K562 (cell line): ENCODE results near the gene CPA4. TPM values are rescaled to one million over a fixed set of nuclear protein-coding genes. Genes with fewer than 3 reads are reported as not detected.
A peak's percentile ranks its signal among the peaks of the same experiment; 100 is the strongest.

Experiments
- ATAC-seq: fragments of 200-7000 bp; cut with Tn5 transposase; 3 replicates; pipeline ENCODE4 v1.9.1; 2020; ENCODE audit warnings: moderate library complexity
- BruUV-seq: library from RNA; stranded (reverse); fragments of 400-500 nt; replicated peaks from 2 replicates; lab custom pipeline; 2021; lab: Mats Ljungman, UMichigan
- CTCF ChIA-PET: fragments of 300-600 bp; formaldehyde crosslinking; extraction: SDS; loops from one replicate; lab custom pipeline; 2021; ENCODE audit warnings: low intra/inter-chr PET ratio; lab: Yijun Ruan, JAX
- POLR2A ChIA-PET: fragments of 300-600, 350-650 bp; sonication (Branson Sonifier 250); formaldehyde crosslinking; extraction: SDS; loops from one replicate; lab custom pipeline; 2021; ENCODE audit warnings: antibody characterized with exemption, inconsistent platforms; lab: Yijun Ruan, JAX
- DNase-seq, 4 experiments: peaks; one replicate each; pipeline versions ENCODE4 v3.0.0 to v3.0.0-alpha.2; 2011 to 2018; ENCODE audit warnings: low spot score in 3 of 4, mixed read lengths in 3 of 4; ENCODE audit errors: extremely low read depth in 1 of 4
- FAIRE-seq: peaks from 2 replicates; lab custom pipeline; 2011; peaks lifted over from hg19 to GRCh38; lab: Jason Lieb, UNC
- H2AFZ ChIP-seq: 2 replicates; pipeline ENCODE4 v1.6.0; 2011; ENCODE audit warnings: low read depth, low read length, control low read depth, inconsistent platforms
- H3K27ac ChIP-seq: fragments of 200-600 bp; 3 replicates; pipeline ENCODE4 v1.8.0; 2011; ENCODE audit warnings: low read depth, mild to moderate bottlenecking, control low read depth, inconsistent platforms, low read length, moderate library complexity, mixed read lengths; ENCODE audit errors: extremely low read depth
- H3K27me3 ChIP-seq, 2 experiments: fragments of 300-600 bp in 1 of 2; 2 replicates in 1 of 2; 3 replicates in 1 of 2; pipeline versions ENCODE4 v1.6.0 to v1.8.0; 2011; ENCODE audit warnings: inconsistent platforms in 2 of 2, low read length in 2 of 2, mild to moderate bottlenecking in 1 of 2, mixed read lengths in 1 of 2, moderate library complexity in 1 of 2; ENCODE audit not compliant: control insufficient read depth in 2 of 2, insufficient read depth in 2 of 2
- H3K36me3 ChIP-seq: fragments of 300-600 bp; 3 replicates; pipeline ENCODE4 v1.8.0; 2011; ENCODE audit warnings: mild to moderate bottlenecking, low read length, inconsistent platforms; ENCODE audit not compliant: control insufficient read depth, insufficient read depth
- H3K4me1 ChIP-seq, 2 experiments: fragments of 200-600 bp in 1 of 2; replicated peaks in 1 of 2; 2 replicates in 1 of 2; 3 replicates in 1 of 2; pipeline versions ENCODE4 v1.5.1 to v1.8.0; 2011; ENCODE audit warnings: inconsistent platforms in 2 of 2, low read length in 2 of 2, mild to moderate bottlenecking in 1 of 2, mixed read lengths in 1 of 2, moderate library complexity in 1 of 2; ENCODE audit not compliant: control insufficient read depth in 2 of 2, insufficient read depth in 2 of 2
- H3K4me2 ChIP-seq: 2 replicates; pipeline ENCODE4 v1.6.1; 2011; ENCODE audit warnings: low read length, control low read depth, inconsistent platforms, mixed read lengths; ENCODE audit not compliant: insufficient read depth
- H3K4me3 ChIP-seq: fragments of 200-600 bp; sonication (generic), shearing (Covaris generic); 2 replicates; pipeline ENCODE4 v1.5.1; 2016; ENCODE audit warnings: control low read depth, inconsistent platforms
- H3K79me2 ChIP-seq: fragments of 200-600 bp; 3 replicates; pipeline ENCODE4 v1.8.0; 2011; ENCODE audit warnings: low read length, inconsistent platforms; ENCODE audit not compliant: control insufficient read depth, insufficient read depth
- H3K9ac ChIP-seq, 2 experiments: 2 replicates each; pipeline versions ENCODE4 v1.6.0 to v1.6.1; 2011; ENCODE audit warnings: low read depth in 2 of 2, low read length in 2 of 2, control low read depth in 1 of 2, inconsistent platforms in 1 of 2, mild to moderate bottlenecking in 1 of 2, mixed read lengths in 1 of 2; ENCODE audit not compliant: insufficient read depth in 1 of 2
- H3K9me1 ChIP-seq: one replicate; pipeline ENCODE4 v1.6.0; 2011; ENCODE audit warnings: inconsistent platforms, mild to moderate bottlenecking, low read length, moderate library complexity; ENCODE audit not compliant: control insufficient read depth, insufficient read depth
- H3K9me3 ChIP-seq: replicated peaks from 2 replicates; pipeline ENCODE4 v1.5.1; 2011; ENCODE audit warnings: low read depth, low read length, inconsistent platforms; ENCODE audit not compliant: control insufficient read depth, insufficient read depth
- H4K20me1 ChIP-seq: replicated peaks from 2 replicates; pipeline ENCODE4 v1.6.1; 2011; ENCODE audit warnings: low read length, inconsistent platforms, mixed read lengths; ENCODE audit not compliant: control insufficient read depth, insufficient read depth
- ASH1L ChIP-seq: fragments of 450-650 bp; IDR thresholded peaks from 2 replicates; pipeline ENCODE4 v1.6.1; 2018; ENCODE audit warnings: borderline replicate concordance, mild to moderate bottlenecking, low read depth; ENCODE audit not compliant: partially characterized antibody
- ATF3 ChIP-seq, 2 experiments: fragments of 450-650 bp in 1 of 2; sonication (generic) in 1 of 2; formaldehyde crosslinking in 1 of 2; IDR thresholded peaks in 1 of 2; conservative IDR thresholded peaks in 1 of 2; 2 replicates each; pipeline versions ENCODE4 v1.6.1 to v1.8.1; 2016 to 2023; ENCODE audit warnings: mild to moderate bottlenecking in 2 of 2, moderate library complexity in 2 of 2, inconsistent platforms in 1 of 2, missing genetic modification reagents in 1 of 2
- DMBX1 ChIP-seq: fragments of 250-450 bp; sonication (Bioruptor Pico); IDR thresholded peaks from 2 replicates; pipeline ENCODE4 v1.8.0; 2022; ENCODE audit warnings: inconsistent platforms, mild to moderate bottlenecking, moderate library complexity, borderline replicate concordance
- HNRNPL ChIP-seq: fragments of 200-400 bp; formaldehyde crosslinking; IDR thresholded peaks from 2 replicates; pipeline ENCODE4 v1.6.1; 2017; ENCODE audit warnings: low read depth, mild to moderate bottlenecking, low read length
- HOMEZ ChIP-seq: fragments of 250-450 bp; sonication (Bioruptor Pico); IDR thresholded peaks from 2 replicates; pipeline ENCODE4 v1.4.0; 2020; ENCODE audit warnings: mild to moderate bottlenecking, moderate library complexity
- LCOR ChIP-seq: sonication (generic); formaldehyde crosslinking; IDR thresholded peaks from 2 replicates; pipeline ENCODE4 v1.8.0; 2022; ENCODE audit warnings: mild to moderate bottlenecking, missing genetic modification reagents
- MXI1 ChIP-seq: IDR thresholded peaks from 2 replicates; pipeline ENCODE4 v1.6.1; 2011; ENCODE audit warnings: low read depth, mild to moderate bottlenecking, improper control_type of control experiment, low read length
- RFX1 ChIP-seq: fragments of 450-650 bp; IDR thresholded peaks from 2 replicates; pipeline ENCODE4 v1.6.1; 2016; ENCODE audit warnings: mild to moderate bottlenecking, moderate library complexity
- ZNF507 ChIP-seq: conservative IDR thresholded peaks from 2 replicates; pipeline ENCODE4 v1.6.1; 2017; ENCODE audit warnings: missing genetic modification characterization, missing compliant biosample characterization
- ZNF668 ChIP-seq: fragments of 250-450 bp; sonication (Bioruptor Pico); IDR thresholded peaks from 2 replicates; pipeline ENCODE4 v1.8.0; 2022; ENCODE audit warnings: mild to moderate bottlenecking, inconsistent platforms
- WGBS: fragments of 100-300 bp; shearing (Covaris generic); methylation state at CpG from one replicate; pipeline ENCODE4 v1.1.6; 2016; ENCODE audit warnings: low coverage, mixed read lengths; ENCODE audit not compliant: insufficient coverage; ENCODE audit errors: missing lambda C conversion rate; 5-methylcytosine and 5-hydroxymethylcytosine counted together
- in situ Hi-C: fragments of 300-500 bp; cut with MboI; formaldehyde crosslinking; loops from 4 replicates; pipeline ENCODE4 v1.15.0; 2018; ENCODE audit warnings: inconsistent platforms, mixed read lengths
- intact Hi-C: fragments of 100-400 bp; cut with micrococcal nuclease; formaldehyde crosslinking; loops from 2 replicates; pipeline ENCODE4 v1.14.2; 2022
- polyA plus RNA-seq, 8 experiments: library from polyadenylated mRNA; depleted of rRNA in 4 of 8; stranded (reverse) in 5 of 8; unstranded in 3 of 8; fragments of >200 nt; fragmentation: Nextera tagmentation in 2 of 8; fragmentation: Illumina TruSeq in 1 of 8; extraction: Ambion mirVana in 2 of 8; extraction: Trizol in 1 of 8; gene quantifications; 2 replicates each; pipeline versions ENCODE4 v1.2.1 to v1.2.3, GENCODE V29; 2011 to 2014; ENCODE audit warnings: inconsistent platforms in 1 of 8, missing spikeins in 1 of 8
- total RNA-seq, 7 experiments: library from RNA; depleted of rRNA in 6 of 7; stranded (reverse); fragments of >200 nt in 6 of 7; fragmentation: Illumina TruSeq in 2 of 7; extraction: Trizol in 2 of 7; gene quantifications; 2 replicates each; pipeline versions ENCODE4 v1.2.1 to v1.2.3, GENCODE V29; 2011 to 2021; ENCODE audit warnings: low replicate concordance in 1 of 7
- TF ChIP-seq, protein P1 (sequence below): fragments of 450-650 bp; IDR thresholded peaks from 2 replicates; pipeline ENCODE4 v1.6.1; 2017; ENCODE audit warnings: antibody characterized with exemption, mild to moderate bottlenecking
- TF ChIP-seq, protein P2 (sequence below): sonication (generic); formaldehyde crosslinking; IDR thresholded peaks from 2 replicates; pipeline ENCODE4 v1.8.0; 2022; ENCODE audit warnings: missing genetic modification reagents, mild to moderate bottlenecking, moderate library complexity, borderline replicate concordance

The CPA4 gene
- total and polyA plus RNA-seq, 9 of the 15 experiments (the other 6 are each of a cell fraction or from before 2014, with no cell fraction given), result not detected

DNA sequence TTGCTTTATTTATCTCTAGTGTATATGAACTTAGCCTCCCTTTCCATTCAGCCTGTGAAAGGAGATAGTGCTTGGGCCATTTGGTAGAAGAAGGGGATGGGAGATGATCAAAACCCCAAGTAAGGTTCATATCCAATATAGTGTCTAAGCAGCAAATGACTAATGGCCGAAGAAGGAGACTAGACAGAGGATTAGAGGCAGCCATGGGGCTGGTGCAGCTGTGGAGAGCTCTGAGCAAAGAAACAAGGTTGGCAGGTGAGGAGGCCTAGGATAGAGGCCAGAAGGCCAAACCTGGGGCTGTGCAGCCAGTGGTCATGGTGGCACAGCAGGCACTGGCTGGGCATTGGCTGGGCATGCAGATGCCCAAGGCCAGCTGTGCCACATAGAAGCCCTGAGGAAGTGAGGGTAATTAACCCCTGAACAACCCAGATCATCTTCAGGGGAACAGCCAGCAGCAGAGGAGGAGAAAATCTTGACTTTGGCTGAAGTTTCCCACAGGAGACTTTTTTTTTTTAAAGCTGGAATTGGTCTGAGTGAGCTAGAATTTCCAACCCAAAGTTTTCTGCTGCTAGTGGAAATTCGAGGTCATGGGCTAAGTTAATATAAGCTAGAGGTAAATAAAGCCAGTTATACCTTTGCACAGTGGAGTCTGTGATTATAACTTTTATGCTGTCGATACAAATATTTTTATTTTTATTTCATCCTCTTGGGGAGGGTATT lies 77.0 kb downstream of the CPA4 start:
- no peaks in the 10 kb centered on the region for H3K79me2 ChIP-seq
- DNase-seq, result no peak
- no peak overlapping the region for H3K4me3 ChIP-seq
- H3K27me3 ChIP-seq, result peaks cover 0 to 5% of the 10 kb centered on the region in 2 experiments; a peak in 2 of 5 replicates
- no peak for FAIRE-seq
- ChIA-PET POLR2A (interaction anchor here (0.6 to 1.5 kb wide), 2 partner anchors 9 to 221 kb away, joined by 3 read pairs; no protein-coding TSS in a partner anchor), CTCF (no interaction called here)
- H3K36me3 ChIP-seq, result no peaks in the 10 kb centered on the region
- H3K9ac ChIP-seq, result no peak overlapping the region
- H2AFZ ChIP-seq, result peak overlapping the region; percentile 29
- H3K9me3 ChIP-seq, result no peaks in the 10 kb centered on the region
- WGBS, result 18% methylated on average over 3 of the region's 3 CpGs
- H3K4me2 ChIP-seq, result no peak overlapping the region
- BruUV-seq, result no TSS peak
- no peaks in the 10 kb centered on the region for H4K20me1 ChIP-seq
- H3K4me1 ChIP-seq, result peaks cover 9 to 11% of the 10 kb centered on the region in 2 experiments
- TF ChIP-seq ASH1L (no peak), DMBX1 (CRISPR knock-in tag) (no peak), ZNF668 (no peak), HNRNPL (no peak), MXI1 (no peak), ATF3 (IDR thresholded peaks at IDR 0.05) (no peak), ATF3 (CRISPR knock-in tag; conservative IDR thresholded peaks at IDR 0.05) (no peak), ZNF507 (no peak), HOMEZ (CRISPR knock-in tag) (no peak), RFX1 (no peak), LCOR (CRISPR knock-in tag) (no peak)
- TF ChIP-seq, protein P1, sequence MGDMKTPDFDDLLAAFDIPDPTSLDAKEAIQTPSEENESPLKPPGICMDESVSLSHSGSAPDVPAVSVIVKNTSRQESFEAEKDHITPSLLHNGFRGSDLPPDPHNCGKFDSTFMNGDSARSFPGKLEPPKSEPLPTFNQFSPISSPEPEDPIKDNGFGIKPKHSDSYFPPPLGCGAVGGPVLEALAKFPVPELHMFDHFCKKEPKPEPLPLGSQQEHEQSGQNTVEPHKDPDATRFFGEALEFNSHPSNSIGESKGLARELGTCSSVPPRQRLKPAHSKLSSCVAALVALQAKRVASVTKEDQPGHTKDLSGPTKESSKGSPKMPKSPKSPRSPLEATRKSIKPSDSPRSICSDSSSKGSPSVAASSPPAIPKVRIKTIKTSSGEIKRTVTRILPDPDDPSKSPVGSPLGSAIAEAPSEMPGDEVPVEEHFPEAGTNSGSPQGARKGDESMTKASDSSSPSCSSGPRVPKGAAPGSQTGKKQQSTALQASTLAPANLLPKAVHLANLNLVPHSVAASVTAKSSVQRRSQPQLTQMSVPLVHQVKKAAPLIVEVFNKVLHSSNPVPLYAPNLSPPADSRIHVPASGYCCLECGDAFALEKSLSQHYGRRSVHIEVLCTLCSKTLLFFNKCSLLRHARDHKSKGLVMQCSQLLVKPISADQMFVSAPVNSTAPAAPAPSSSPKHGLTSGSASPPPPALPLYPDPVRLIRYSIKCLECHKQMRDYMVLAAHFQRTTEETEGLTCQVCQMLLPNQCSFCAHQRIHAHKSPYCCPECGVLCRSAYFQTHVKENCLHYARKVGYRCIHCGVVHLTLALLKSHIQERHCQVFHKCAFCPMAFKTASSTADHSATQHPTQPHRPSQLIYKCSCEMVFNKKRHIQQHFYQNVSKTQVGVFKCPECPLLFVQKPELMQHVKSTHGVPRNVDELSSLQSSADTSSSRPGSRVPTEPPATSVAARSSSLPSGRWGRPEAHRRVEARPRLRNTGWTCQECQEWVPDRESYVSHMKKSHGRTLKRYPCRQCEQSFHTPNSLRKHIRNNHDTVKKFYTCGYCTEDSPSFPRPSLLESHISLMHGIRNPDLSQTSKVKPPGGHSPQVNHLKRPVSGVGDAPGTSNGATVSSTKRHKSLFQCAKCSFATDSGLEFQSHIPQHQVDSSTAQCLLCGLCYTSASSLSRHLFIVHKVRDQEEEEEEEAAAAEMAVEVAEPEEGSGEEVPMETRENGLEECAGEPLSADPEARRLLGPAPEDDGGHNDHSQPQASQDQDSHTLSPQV, result no peak
- TF ChIP-seq, protein P2, sequence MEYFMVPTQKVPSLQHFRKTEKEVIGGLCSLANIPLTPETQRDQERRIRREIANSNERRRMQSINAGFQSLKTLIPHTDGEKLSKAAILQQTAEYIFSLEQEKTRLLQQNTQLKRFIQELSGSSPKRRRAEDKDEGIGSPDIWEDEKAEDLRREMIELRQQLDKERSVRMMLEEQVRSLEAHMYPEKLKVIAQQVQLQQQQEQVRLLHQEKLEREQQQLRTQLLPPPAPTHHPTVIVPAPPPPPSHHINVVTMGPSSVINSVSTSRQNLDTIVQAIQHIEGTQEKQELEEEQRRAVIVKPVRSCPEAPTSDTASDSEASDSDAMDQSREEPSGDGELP (CRISPR knock-in tag), result no peak
- intact Hi-C loops (loop anchor here (10.0 kb wide), 1 partner anchor 295 kb away; the partner anchor contains the start of gene KLHDC10), in situ Hi-C loops (no loop called here)
- no peaks in the 10 kb centered on the region for H3K9me1 ChIP-seq
- no peak overlapping the region for H3K27ac ChIP-seq
- ATAC-seq, result no peak
